Measurements from ENCODE around the gene DCTN3. TPM values are rescaled to one million over a fixed set of nuclear protein-coding genes. Genes with fewer than 3 reads are reported as not detected.
A peak's percentile ranks its signal among the peaks of the same experiment; 100 is the strongest.

The DCTN3 gene
- total RNA-seq, 1 donor from 2014 or later = 78.6 TPM

DNA sequence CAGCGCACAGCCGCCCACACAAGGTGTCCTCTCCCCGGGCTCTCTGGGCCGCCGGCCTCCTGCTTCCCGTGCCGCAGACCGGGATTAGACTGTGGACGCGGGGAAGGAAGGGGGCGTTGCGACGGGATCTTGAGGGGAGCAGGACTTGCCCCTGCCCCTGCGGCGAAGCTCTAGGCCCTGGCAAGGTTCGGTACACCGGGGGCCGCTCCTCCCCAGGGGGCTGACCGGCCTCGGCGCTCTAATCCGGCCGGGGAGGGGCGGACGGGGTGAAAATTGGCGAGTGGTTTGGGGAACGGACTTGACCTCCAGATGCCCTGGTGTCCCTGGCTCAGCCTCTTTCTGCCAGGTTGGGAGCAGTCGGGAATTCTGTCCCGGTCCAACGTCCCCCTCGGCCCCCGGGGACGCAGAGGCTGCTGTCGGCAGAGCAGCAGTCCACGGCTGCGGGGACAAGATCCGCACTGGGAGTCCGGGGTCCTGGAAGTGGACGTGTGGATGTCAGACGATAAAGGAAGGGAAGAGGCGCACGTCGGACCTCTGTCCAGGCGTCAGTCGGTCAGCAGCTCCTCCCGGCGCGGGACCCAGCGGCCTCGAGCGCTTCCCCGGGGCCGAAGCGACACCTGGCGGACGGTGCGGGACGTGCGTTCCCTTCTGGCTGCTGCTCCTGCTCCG, 28.9 kb downstream of the DCTN3 start:
- no peaks in the 10 kb centered on the region for H3K9me3 ChIP-seq
- H3K36me3 ChIP-seq = no peaks in the 10 kb centered on the region
- H3K4me3 ChIP-seq = peak overlapping the region; percentile 52 to 68
- peak overlapping the region; percentile 84 for H3K27ac ChIP-seq
- H3K27me3 ChIP-seq = no peaks in the 10 kb centered on the region
- intact Hi-C loops (cut with DNase I) = loop anchor here (5.0 to 10.0 kb wide), 2 partner anchors 44 to 187 kb away; no protein-coding TSS in a partner anchor
- peaks cover 58% of the 10 kb centered on the region for H3K4me1 ChIP-seq
- no peak for DNase-seq (ENCODE audit: extremely low spot score in 2 of 2)
- TF ChIP-seq POLR2AphosphoS5 (IDR thresholded peaks at IDR 0.05; ENCODE audit: insufficient read depth in 1 of 2, low read depth in 1 of 2) (peak in 1 of 2 donors; percentile 23), POLR2A (IDR thresholded peaks at IDR 0.05) (no peak)
- TF ChIP-seq, protein P1, sequence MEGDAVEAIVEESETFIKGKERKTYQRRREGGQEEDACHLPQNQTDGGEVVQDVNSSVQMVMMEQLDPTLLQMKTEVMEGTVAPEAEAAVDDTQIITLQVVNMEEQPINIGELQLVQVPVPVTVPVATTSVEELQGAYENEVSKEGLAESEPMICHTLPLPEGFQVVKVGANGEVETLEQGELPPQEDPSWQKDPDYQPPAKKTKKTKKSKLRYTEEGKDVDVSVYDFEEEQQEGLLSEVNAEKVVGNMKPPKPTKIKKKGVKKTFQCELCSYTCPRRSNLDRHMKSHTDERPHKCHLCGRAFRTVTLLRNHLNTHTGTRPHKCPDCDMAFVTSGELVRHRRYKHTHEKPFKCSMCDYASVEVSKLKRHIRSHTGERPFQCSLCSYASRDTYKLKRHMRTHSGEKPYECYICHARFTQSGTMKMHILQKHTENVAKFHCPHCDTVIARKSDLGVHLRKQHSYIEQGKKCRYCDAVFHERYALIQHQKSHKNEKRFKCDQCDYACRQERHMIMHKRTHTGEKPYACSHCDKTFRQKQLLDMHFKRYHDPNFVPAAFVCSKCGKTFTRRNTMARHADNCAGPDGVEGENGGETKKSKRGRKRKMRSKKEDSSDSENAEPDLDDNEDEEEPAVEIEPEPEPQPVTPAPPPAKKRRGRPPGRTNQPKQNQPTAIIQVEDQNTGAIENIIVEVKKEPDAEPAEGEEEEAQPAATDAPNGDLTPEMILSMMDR (IDR thresholded peaks at IDR 0.05) = peak; percentile 88 to 90 (median 90)

DNA sequence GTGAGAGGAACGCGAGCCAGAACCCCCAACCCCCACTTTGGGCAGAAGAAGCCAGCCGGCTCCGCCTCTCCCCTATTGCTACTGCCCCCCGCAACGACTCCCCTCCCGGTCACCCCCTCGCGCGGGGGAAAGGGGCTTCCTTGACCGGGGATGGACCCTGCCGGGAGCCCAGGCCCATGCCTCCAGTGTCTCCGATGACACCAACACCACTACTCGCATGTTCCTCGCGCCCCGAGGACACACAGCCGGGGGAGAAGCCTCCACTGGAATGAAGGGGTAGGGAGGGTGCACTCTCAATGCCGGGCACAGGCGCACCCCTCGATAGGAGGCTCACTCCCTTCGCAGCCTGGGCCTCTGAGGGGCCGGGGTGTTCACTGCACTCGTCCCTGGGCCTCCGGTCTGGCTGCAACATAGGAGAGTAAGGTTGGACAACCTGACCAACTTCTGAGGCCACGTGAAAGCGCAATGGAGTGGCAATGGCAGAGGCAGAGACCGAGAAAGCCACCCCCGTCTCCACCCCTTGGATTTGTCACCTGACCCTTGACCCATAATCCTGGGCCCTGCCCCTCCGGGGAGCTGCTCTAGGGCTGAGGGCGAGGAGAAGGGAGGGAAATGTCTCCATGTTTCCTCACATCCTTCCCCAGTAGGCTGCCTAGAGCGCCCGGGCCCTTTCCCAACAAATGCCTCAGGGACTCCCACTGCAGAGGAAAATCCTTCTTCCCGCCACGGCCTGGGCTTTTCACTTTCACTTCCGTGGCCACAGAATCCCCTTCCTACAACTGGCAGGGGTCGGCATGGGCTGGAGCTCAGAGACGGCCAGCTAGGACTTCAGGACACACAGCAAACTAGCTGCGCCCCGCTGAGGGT, 29.7 kb downstream of the DCTN3 start:
- intact Hi-C loops (cut with DNase I) = loop anchor here (5.0 to 10.0 kb wide), 2 partner anchors 43 to 186 kb away; no protein-coding TSS in a partner anchor
- peaks cover 58% of the 10 kb centered on the region for H3K4me1 ChIP-seq
- H3K9me3 ChIP-seq = no peaks in the 10 kb centered on the region
- H3K27me3 ChIP-seq = no peaks in the 10 kb centered on the region
- TF ChIP-seq POLR2AphosphoS5 (IDR thresholded peaks at IDR 0.05; ENCODE audit: insufficient read depth in 1 of 2, low read depth in 1 of 2) = no peak
- no peak for TF ChIP-seq POLR2A (IDR thresholded peaks at IDR 0.05)
- TF ChIP-seq, protein P1 (IDR thresholded peaks at IDR 0.05) = no peak
- H3K36me3 ChIP-seq = no peaks in the 10 kb centered on the region
- no peak for DNase-seq (ENCODE audit: extremely low spot score in 2 of 2)
- peak overlapping the region; percentile 52 to 68 for H3K4me3 ChIP-seq
- H3K27ac ChIP-seq = peak overlapping the region; percentile 82

DNA sequence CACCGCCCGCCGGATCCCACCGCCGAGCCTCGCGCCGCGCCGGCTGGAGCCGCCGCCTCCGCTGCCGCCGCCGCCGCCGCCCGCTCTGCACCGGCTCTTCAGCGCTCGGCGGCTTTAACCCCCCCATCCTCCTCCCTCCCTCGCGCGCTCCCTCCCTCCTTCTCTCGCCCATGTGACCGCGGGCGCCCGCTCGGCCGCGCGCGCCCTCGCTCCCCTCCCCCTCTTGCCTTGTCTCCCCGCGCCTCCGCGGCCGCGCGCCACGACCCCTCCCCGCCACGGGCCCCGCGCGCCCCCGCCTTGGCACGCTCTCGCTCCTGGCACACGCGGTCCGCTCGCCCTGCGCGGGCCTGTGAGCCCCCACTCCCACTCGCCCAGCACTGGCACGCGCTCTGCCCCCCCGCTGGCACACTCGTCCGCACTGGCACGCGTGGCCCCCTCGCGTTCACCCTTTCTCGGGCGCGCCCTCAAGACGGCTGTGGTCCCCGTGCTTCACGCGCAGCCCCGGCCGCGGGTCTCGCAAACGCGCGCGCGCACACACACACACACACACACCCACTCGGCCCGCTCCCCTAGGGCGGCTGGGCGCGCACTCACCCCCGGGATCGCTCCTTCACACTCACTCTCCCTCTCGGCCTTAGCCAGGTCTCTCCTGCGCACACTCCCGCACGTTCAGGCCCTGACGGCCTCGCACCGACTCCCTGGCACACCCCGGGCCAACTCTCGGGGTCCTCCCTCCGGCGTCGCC, 30.5 kb downstream of the DCTN3 start, which contains the start of gene CNTFR:
CNTFR (minus strand) TSS at position 89 of the 745 bp plus-strand sequence. CDS start 20,743 bp downstream, outside the sequence.
- H3K9me3 ChIP-seq = no peaks in the 10 kb centered on the region
- peak within 1 kb of the TSS; percentile 82 for H3K27ac ChIP-seq
- H3K27me3 ChIP-seq = no peaks in the 10 kb centered on the region
- DNase-seq (ENCODE audit: extremely low spot score in 2 of 2) = no peak
- H3K36me3 ChIP-seq = no peaks in the 10 kb centered on the region
- intact Hi-C loops (cut with DNase I) = loop anchor here (5.0 to 10.0 kb wide), 2 partner anchors 43 to 185 kb away; no protein-coding TSS in a partner anchor
- H3K4me3 ChIP-seq = peak within 1 kb of the TSS; percentile 52 to 68
- peak in 1 of 2 donors; percentile 65 for TF ChIP-seq POLR2A (IDR thresholded peaks at IDR 0.05)
- TF ChIP-seq, protein P1 (IDR thresholded peaks at IDR 0.05) = no peak
- H3K4me1 ChIP-seq = peaks cover 58% of the 10 kb centered on the region

DNA sequence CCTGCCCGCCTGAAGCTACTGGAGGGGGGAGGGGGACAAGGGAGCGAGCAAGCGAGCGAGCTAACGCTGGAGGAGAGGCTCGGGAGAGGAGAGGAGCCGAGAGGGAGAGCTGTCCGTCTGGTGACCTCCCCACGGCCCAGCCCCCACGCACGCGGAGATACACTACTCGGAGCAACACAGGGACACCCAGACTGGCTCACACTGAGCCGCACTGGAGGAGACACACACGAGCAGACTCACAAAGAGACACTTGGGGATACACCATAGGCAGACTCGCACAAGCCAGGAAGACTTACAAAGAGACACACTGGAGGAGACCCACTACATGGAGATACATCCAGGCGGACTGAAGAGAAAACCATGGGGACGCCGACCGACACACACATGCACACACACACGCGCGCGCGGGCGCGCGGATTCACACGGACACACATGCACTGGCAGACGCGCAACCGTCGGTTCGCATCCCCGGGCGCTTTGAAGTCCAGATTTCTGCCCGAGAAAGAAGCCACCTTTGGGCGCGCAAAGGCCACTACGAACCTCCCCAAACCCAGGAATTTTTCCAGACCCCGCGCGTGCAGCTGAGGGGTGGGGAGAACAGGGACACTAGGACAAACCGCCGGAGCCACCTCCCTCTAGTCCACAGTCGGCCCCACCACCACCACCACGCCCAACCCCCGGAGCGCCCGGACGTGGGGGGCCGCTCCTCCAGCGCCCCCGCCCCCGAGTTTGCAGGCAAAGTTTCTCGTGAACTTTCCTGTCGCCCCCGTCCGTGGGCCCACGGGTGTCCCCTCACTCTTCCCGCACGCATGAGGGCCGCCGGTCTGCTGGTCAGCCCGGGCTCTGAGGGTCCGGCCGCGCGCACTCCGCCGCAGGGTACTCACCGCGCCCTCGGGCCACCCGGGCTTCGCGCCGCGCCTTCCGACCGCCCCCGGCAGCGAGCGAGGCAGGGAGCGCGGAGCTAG, 31.3 kb downstream of the DCTN3 start:
- peaks cover 52% of the 10 kb centered on the region for H3K4me1 ChIP-seq
- no peaks in the 10 kb centered on the region for H3K36me3 ChIP-seq
- H3K4me3 ChIP-seq = peak overlapping the region; percentile 52 to 68
- no peaks in the 10 kb centered on the region for H3K9me3 ChIP-seq
- no peak for DNase-seq (ENCODE audit: extremely low spot score in 2 of 2)
- no peaks in the 10 kb centered on the region for H3K27me3 ChIP-seq
- TF ChIP-seq, protein P1 (IDR thresholded peaks at IDR 0.05) = no peak
- TF ChIP-seq POLR2AphosphoS5 (IDR thresholded peaks at IDR 0.05; ENCODE audit: insufficient read depth in 1 of 2, low read depth in 1 of 2) = no peak
- TF ChIP-seq POLR2A (IDR thresholded peaks at IDR 0.05) = no peak
- intact Hi-C loops (cut with DNase I) = no loop called here
- H3K27ac ChIP-seq = peak overlapping the region; percentile 82

Data from vagina (tissue), 2 donors.